ENCODE data around the gene ELF5.

DNA sequence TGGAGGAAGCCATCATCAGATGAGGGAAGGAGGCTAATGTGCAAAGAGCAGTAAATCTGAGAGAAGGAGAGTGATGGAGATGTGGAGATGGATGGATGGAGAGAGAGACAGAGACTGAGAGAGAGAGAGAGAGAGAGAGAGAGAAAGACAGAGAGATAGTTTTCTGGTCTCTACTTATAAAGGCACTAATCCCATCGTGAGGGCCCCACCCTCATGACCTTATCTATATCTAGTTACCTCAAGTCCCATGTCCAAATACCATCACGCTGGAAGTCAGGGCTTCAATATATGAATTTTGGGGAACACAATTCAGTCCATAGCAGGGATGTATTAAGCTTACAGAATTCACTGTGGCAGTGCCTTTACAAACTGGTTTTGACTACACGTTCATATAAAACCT is 21.2 kb upstream of the ELF5 start:
- TF ChIP-seq EZH2phosphoT487 (IDR thresholded peaks at IDR 0.05; ENCODE audit: borderline replicate concordance, low read length), result no peak
- TF ChIP-seq, protein P1, sequence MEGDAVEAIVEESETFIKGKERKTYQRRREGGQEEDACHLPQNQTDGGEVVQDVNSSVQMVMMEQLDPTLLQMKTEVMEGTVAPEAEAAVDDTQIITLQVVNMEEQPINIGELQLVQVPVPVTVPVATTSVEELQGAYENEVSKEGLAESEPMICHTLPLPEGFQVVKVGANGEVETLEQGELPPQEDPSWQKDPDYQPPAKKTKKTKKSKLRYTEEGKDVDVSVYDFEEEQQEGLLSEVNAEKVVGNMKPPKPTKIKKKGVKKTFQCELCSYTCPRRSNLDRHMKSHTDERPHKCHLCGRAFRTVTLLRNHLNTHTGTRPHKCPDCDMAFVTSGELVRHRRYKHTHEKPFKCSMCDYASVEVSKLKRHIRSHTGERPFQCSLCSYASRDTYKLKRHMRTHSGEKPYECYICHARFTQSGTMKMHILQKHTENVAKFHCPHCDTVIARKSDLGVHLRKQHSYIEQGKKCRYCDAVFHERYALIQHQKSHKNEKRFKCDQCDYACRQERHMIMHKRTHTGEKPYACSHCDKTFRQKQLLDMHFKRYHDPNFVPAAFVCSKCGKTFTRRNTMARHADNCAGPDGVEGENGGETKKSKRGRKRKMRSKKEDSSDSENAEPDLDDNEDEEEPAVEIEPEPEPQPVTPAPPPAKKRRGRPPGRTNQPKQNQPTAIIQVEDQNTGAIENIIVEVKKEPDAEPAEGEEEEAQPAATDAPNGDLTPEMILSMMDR (conservative IDR thresholded peaks at IDR 0.05; ENCODE audit: low read depth, low read length), result no peak
